Smooth muscle cell (in vitro differentiated cells): ENCODE results near the gene IRAK2. TPM values are rescaled to one million over a fixed set of nuclear protein-coding genes. Genes with fewer than 3 reads are reported as not detected.

Source experiments
- DNase-seq: peaks from one replicate; lab custom pipeline; 2025; ENCODE audit not compliant: unreplicated experiment; lab: John Stamatoyannopoulos, UW
- H2AFZ ChIP-seq: fragments of 200-600 bp; sonication (generic); 2 replicates; pipeline ENCODE4 v1.6.0; 2016; ENCODE audit warnings: antibody characterized with exemption, low read depth, mild to moderate bottlenecking
- H3F3A ChIP-seq: fragments of 200-600 bp; sonication (generic); 2 replicates; pipeline ENCODE4 v1.6.0; 2017; ENCODE audit warnings: antibody characterized with exemption, low read depth
- H3K27ac ChIP-seq: fragments of 200-600 bp; sonication (generic); 2 replicates; pipeline ENCODE4 v1.5.1; 2016; ENCODE audit warnings: low read depth, mild to moderate bottlenecking
- H3K27me3 ChIP-seq: fragments of 200-600 bp; sonication (generic); 2 replicates; pipeline ENCODE4 v1.6.1; 2016; ENCODE audit warnings: low read depth, mild to moderate bottlenecking
- H3K36me3 ChIP-seq: fragments of 200-600 bp; sonication (generic); 2 replicates; pipeline ENCODE4 v1.5.1; 2016; ENCODE audit warnings: low read depth
- H3K4me1 ChIP-seq: fragments of 200-600 bp; sonication (generic); 2 replicates; pipeline ENCODE4 v1.5.1; 2016; ENCODE audit warnings: low read depth
- H3K4me2 ChIP-seq: fragments of 200-600 bp; sonication (generic); 2 replicates; pipeline ENCODE4 v1.6.0; 2016; ENCODE audit warnings: mild to moderate bottlenecking
- H3K4me3 ChIP-seq: fragments of 200-600 bp; sonication (generic); 2 replicates; pipeline ENCODE4 v1.5.1; 2016; ENCODE audit warnings: mild to moderate bottlenecking
- H3K79me2 ChIP-seq: fragments of 200-600 bp; sonication (generic); 2 replicates; pipeline ENCODE4 v1.6.0; 2016; ENCODE audit warnings: low read depth, mild to moderate bottlenecking
- H3K9ac ChIP-seq: fragments of 200-600 bp; sonication (generic); 2 replicates; pipeline ENCODE4 v1.6.0; 2016; ENCODE audit warnings: low read depth
- H3K9me3 ChIP-seq: fragments of 200-600 bp; sonication (generic); replicated peaks from 2 replicates; pipeline ENCODE4 v1.5.1; 2016; ENCODE audit warnings: low read depth
- H4K20me1 ChIP-seq: fragments of 200-600 bp; sonication (generic); 2 replicates; pipeline ENCODE4 v1.6.0; 2016; ENCODE audit warnings: low read depth
- CTCF ChIP-seq: fragments of 200-600 bp; sonication (generic); IDR thresholded peaks from 2 replicates; pipeline ENCODE4 v1.5.1; 2017; ENCODE audit warnings: borderline replicate concordance, mild to moderate bottlenecking, antibody characterized with exemption; ENCODE audit not compliant: insufficient read depth, poor library complexity, severe bottlenecking
- WGBS: methylation state at CpG from one replicate; pipeline ENCODE4 v1.1.7; 2016; ENCODE audit warnings: low lambda C conversion rate; 5-methylcytosine and 5-hydroxymethylcytosine counted together
- polyA plus RNA-seq: library from polyadenylated mRNA; unstranded; fragments of >200 nt; fragmentation: Nextera tagmentation; extraction: Ambion mirVana; gene quantifications from 2 replicates; pipeline ENCODE4 v1.2.1, GENCODE V29; 2016
- total RNA-seq: library from RNA; depleted of rRNA; stranded (reverse); fragments of >200 nt; gene quantifications from 2 replicates; pipeline ENCODE4 v1.2.3, GENCODE V29; 2014

Gene IRAK2
- total and polyA plus RNA-seq, 2 experiments from 2014 or later, result 3.3 to 3.4 TPM

GRCh38 chr3:10286596-10287295 lies 122.0 kb downstream of the IRAK2 start:
- Histone ChIP-seq H3K4me3 (no peak overlapping the region), H3K27ac (no peak overlapping the region), H3F3A (no peaks in the 10 kb centered on the region), H2AFZ (no peak overlapping the region), H3K27me3 (no peaks in the 10 kb centered on the region), H3K4me2 (no peak overlapping the region), H3K79me2 (no peaks in the 10 kb centered on the region), H3K36me3 (no peaks in the 10 kb centered on the region), H3K4me1 (peaks cover 16% of the 10 kb centered on the region), H3K9me3 (no peaks in the 10 kb centered on the region), H3K9ac (no peak overlapping the region), H4K20me1 (peaks cover 3% of the 10 kb centered on the region)
- DNase-seq, result no peak
- no peak for TF ChIP-seq CTCF
- 93% methylated on average over 2 of the region's 2 CpGs for WGBS

GRCh38 chr3:10287936-10288574 lies 123.3 kb downstream of the IRAK2 start:
- Histone ChIP-seq H3K36me3 (no peaks in the 10 kb centered on the region), H3K4me3 (no peak overlapping the region), H4K20me1 (no peaks in the 10 kb centered on the region), H2AFZ (no peak overlapping the region), H3K4me2 (no peak overlapping the region), H3K9ac (no peak overlapping the region), H3K27ac (no peak overlapping the region), H3K27me3 (no peaks in the 10 kb centered on the region), H3F3A (no peaks in the 10 kb centered on the region), H3K79me2 (no peaks in the 10 kb centered on the region), H3K4me1 (peaks cover 16% of the 10 kb centered on the region), H3K9me3 (no peaks in the 10 kb centered on the region)
- no peak for DNase-seq
- no peak for TF ChIP-seq CTCF
- WGBS, result 98% methylated on average over 12 of the region's 12 CpGs

GRCh38 chr3:10288575-10288960 lies 123.8 kb downstream of the IRAK2 start:
- WGBS, result 78% methylated on average over 11 of the region's 11 CpGs
- no peak overlapping the region for H3K9ac ChIP-seq
- no peaks in the 10 kb centered on the region for H3K9me3 ChIP-seq
- no peak overlapping the region for H3K4me3 ChIP-seq
- H3K79me2 ChIP-seq, result no peaks in the 10 kb centered on the region
- no peak overlapping the region for H2AFZ ChIP-seq
- H3K36me3 ChIP-seq, result no peaks in the 10 kb centered on the region
- H3K27ac ChIP-seq, result no peak overlapping the region
- no peak overlapping the region for H3K4me2 ChIP-seq
- no peaks in the 10 kb centered on the region for H3F3A ChIP-seq
- peaks cover 16% of the 10 kb centered on the region for H3K4me1 ChIP-seq
- no peak for DNase-seq
- TF ChIP-seq CTCF, result no peak
- H4K20me1 ChIP-seq, result no peaks in the 10 kb centered on the region
- H3K27me3 ChIP-seq, result no peaks in the 10 kb centered on the region

- Histone ChIP-seq H3K36me3 (no peaks in the 10 kb centered on the region), H3K27ac (no peak overlapping the region), H3K27me3 (no peaks in the 10 kb centered on the region), H3K9ac (no peak overlapping the region), H3K4me3 (no peak overlapping the region), H4K20me1 (no peaks in the 10 kb centered on the region), H3K4me2 (no peak overlapping the region), H3K79me2 (no peaks in the 10 kb centered on the region), H3F3A (no peaks in the 10 kb centered on the region), H2AFZ (no peak overlapping the region), H3K4me1 (peaks cover 16% of the 10 kb centered on the region), H3K9me3 (no peaks in the 10 kb centered on the region)
- WGBS, result 94% methylated on average over 9 of the region's 9 CpGs
- no peak for DNase-seq
- no peak for TF ChIP-seq CTCF
Measured at GRCh38 chr3:10289077-10289476, 124.4 kb downstream of the IRAK2 start.
